A673 (cell line): Measurements from ENCODE around the gene KAZN. TPM values are rescaled to one million over a fixed set of nuclear protein-coding genes. Genes with fewer than 3 reads are reported as not detected.

Experiments used
- BruUV-seq: library from RNA; stranded (reverse); fragments of 400-500 nt; replicated peaks from 2 replicates; lab custom pipeline; 2021; lab: Mats Ljungman, UMichigan
- CTCF ChIA-PET: fragments of 300-600 bp; sonication (Branson Sonifier 250); formaldehyde crosslinking; loops from one replicate; lab custom pipeline; 2022; ENCODE audit warnings: antibody characterized with exemption; lab: Charles Lee
- POLR2A ChIA-PET: fragments of 300-600 bp; sonication (Branson Sonifier 250); formaldehyde crosslinking; loops from one replicate; lab custom pipeline; 2022; ENCODE audit warnings: antibody characterized with exemption; ENCODE audit not compliant: low non-redundant PET; lab: Charles Lee
- DNase-seq: peaks from one replicate; pipeline ENCODE4 v3.0.0-alpha.2; 2015; ENCODE audit warnings: low spot score
- H3K27ac ChIP-seq: fragments of 200-600 bp; sonication (generic); 2 replicates; pipeline ENCODE4 v1.5.1; 2016; ENCODE audit warnings: mixed run types, low read depth, mild to moderate bottlenecking, mixed read lengths, antibody characterized with exemption, low read length; ENCODE audit not compliant: poor library complexity, severe bottlenecking
- H3K27me3 ChIP-seq: fragments of 200-600 bp; sonication (generic); replicated peaks from 2 replicates; pipeline ENCODE4 v1.6.1; 2017; ENCODE audit warnings: mixed run types, low read depth, mild to moderate bottlenecking, mixed read lengths, antibody characterized with exemption, low read length; ENCODE audit not compliant: insufficient read depth, poor library complexity
- H3K36me3 ChIP-seq: fragments of 200-600 bp; sonication (generic); 2 replicates; pipeline ENCODE4 v1.6.1; 2016; ENCODE audit warnings: mixed run types, mild to moderate bottlenecking, mixed read lengths, antibody characterized with exemption, low read length; ENCODE audit not compliant: insufficient read depth, poor library complexity, severe bottlenecking
- H3K4me1 ChIP-seq: fragments of 200-600 bp; sonication (generic); 2 replicates; pipeline ENCODE4 v1.6.1; 2017; ENCODE audit warnings: mixed run types, mild to moderate bottlenecking, mixed read lengths, antibody characterized with exemption, low read length; ENCODE audit not compliant: insufficient read depth, poor library complexity, severe bottlenecking
- H3K4me3 ChIP-seq: fragments of 200-600 bp; sonication (generic); 2 replicates; pipeline ENCODE4 v1.5.1; 2016; ENCODE audit warnings: low read depth, mixed run types, mild to moderate bottlenecking, mixed read lengths, low read length; ENCODE audit not compliant: poor library complexity, severe bottlenecking
- H3K9me3 ChIP-seq: fragments of 200-600 bp; sonication (generic); 2 replicates; pipeline ENCODE4 v1.6.1; 2016; ENCODE audit warnings: mixed run types, low read depth, mild to moderate bottlenecking, mixed read lengths, antibody characterized with exemption, low read length; ENCODE audit not compliant: poor library complexity, severe bottlenecking
- CTCF ChIP-seq: fragments of 300-800, 200-600 bp; sonication (generic); conservative IDR thresholded peaks from 2 replicates; pipeline ENCODE4 v1.5.1; 2017; ENCODE audit warnings: low read depth, mild to moderate bottlenecking, antibody characterized with exemption, low read length, moderate library complexity, mixed read lengths
- EZH2 ChIP-seq: fragments of 200-600 bp; sonication (generic); IDR thresholded peaks from 2 replicates; pipeline ENCODE4 v1.6.1; 2017; ENCODE audit warnings: borderline replicate concordance, low read depth, mild to moderate bottlenecking, mixed read lengths, antibody characterized with exemption, low read length; ENCODE audit not compliant: poor library complexity, severe bottlenecking
- intact Hi-C: fragments of 100-400 bp; cut with micrococcal nuclease; formaldehyde crosslinking; loops from one replicate; pipeline ENCODE4 v1.10.0; 2022; ENCODE audit not compliant: unreplicated experiment
- total RNA-seq: library from RNA; stranded (reverse); gene quantifications from 2 replicates; pipeline ENCODE4 v1.2.3, GENCODE V29; 2021

The KAZN gene
- total RNA-seq, 1 experiment from 2014 or later: 8.0 TPM

DNA sequence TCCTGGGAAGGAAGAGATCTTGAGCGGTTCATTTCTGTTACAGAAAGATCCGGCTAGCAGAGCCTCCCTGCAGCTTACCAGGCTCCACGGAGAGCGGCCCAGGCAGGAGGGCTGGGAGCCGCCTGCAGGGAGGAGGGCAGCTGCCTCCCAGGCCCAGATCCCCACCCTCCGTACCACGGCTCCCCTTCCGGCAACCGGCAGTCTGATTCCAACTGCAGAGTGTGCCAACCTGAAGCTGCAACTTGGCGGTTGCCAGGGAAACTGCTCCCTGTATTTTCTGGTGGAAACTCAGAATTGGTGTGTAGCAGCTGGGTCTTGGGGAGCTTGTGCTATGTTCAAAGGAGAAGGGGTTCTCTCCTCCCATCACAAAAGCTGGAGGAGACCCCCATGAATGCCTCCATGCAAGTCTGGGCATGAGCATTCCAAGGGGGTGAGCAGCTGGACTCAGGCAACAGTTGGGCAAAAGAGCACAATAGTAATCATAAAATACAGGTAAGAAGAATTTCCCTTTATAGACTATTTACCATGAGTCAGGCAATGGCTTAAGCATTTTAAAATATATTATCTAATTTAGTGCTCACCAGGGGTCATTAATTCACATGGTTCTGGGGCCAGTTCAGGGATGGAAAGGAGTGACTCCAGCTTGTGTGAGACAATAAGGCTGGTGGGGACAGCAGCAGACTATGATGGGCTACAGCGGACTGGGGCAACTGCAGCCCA is 46.1 kb upstream of the KAZN start:
- TF ChIP-seq CTCF (no peak), EZH2 (no peak)
- H3K4me3 ChIP-seq: no peak overlapping the region
- H3K9me3 ChIP-seq: no peaks in the 10 kb centered on the region
- H3K4me1 ChIP-seq: no peaks in the 10 kb centered on the region
- no peaks in the 10 kb centered on the region for H3K27me3 ChIP-seq
- no peaks in the 10 kb centered on the region for H3K36me3 ChIP-seq
- POLR2A ChIA-PET: no interaction called here
- BruUV-seq: no TSS peak
- CTCF ChIA-PET: no interaction called here
- DNase-seq: no peak
- no peak overlapping the region for H3K27ac ChIP-seq
- intact Hi-C loops: no loop called here

DNA sequence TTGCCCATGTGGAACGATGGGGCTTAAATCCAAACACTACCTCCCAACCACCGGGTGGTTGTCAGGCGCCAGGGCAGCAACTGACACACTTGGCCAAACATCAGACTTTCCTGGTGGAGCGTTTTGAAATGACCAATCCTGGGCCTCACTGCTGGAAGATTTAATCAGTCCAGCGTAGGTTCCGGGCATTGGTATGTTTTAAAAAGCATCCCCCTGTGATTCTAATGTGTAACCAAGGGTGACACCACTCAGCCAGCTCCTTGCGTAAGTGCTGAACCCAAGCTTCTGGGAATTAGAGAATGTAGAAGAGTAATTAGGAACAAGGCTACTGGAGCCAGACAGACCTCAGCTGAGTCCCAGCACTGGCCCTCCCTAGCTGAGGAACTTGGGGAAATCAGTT is 44.8 kb upstream of the KAZN start:
- CTCF ChIA-PET: no interaction called here
- BruUV-seq: no TSS peak
- H3K27me3 ChIP-seq: no peaks in the 10 kb centered on the region

GRCh38 chr1:14555091-14555490 is 43.4 kb upstream of the KAZN start:
- H3K36me3 ChIP-seq: no peaks in the 10 kb centered on the region
- no peak for TF ChIP-seq EZH2
- no peak overlapping the region for H3K27ac ChIP-seq
- no peak for DNase-seq
- H3K9me3 ChIP-seq: no peaks in the 10 kb centered on the region
- intact Hi-C loops: no loop called here
- peaks cover 3% of the 10 kb centered on the region for H3K4me1 ChIP-seq
- no TSS peak for BruUV-seq
- H3K4me3 ChIP-seq: no peak overlapping the region
- H3K27me3 ChIP-seq: no peaks in the 10 kb centered on the region
- ChIA-PET CTCF (no interaction called here), POLR2A (no interaction called here)

More for the DNA sequence above, 44.8 kb upstream of the KAZN start:
- intact Hi-C loops: no loop called here
- no peak for DNase-seq
- H3K27ac ChIP-seq: no peak overlapping the region
- POLR2A ChIA-PET: no interaction called here
- H3K36me3 ChIP-seq: no peaks in the 10 kb centered on the region
- peaks cover under 1% of the 10 kb centered on the region for H3K4me1 ChIP-seq
- TF ChIP-seq CTCF: no peak
- H3K9me3 ChIP-seq: no peaks in the 10 kb centered on the region
- H3K4me3 ChIP-seq: no peak overlapping the region
